Trophoblast cell (in vitro differentiated cells and primary cell): ENCODE data around the gene ZBTB2.
A peak's percentile ranks its signal among the peaks of the same experiment; 100 is the strongest.

ENCODE experiments used
- DNase-seq, 2 donors: peaks; one replicate each; pipeline ENCODE4 v3.0.0-alpha.2; 2016
- H2AFZ ChIP-seq: 2 replicates; pipeline ENCODE4 v1.6.1; 2013; ENCODE audit warnings: low read length, moderate library complexity, mild to moderate bottlenecking; ENCODE audit not compliant: insufficient read depth, poor library complexity
- H2AK5ac ChIP-seq: 2 replicates; pipeline ENCODE4 v1.6.1; 2013; ENCODE audit warnings: mild to moderate bottlenecking, low read length
- H2BK120ac ChIP-seq: 2 replicates; pipeline ENCODE4 v1.6.1; 2013; ENCODE audit warnings: low read length, mild to moderate bottlenecking, moderate library complexity; ENCODE audit not compliant: insufficient read depth, poor library complexity
- H2BK12ac ChIP-seq: 2 replicates; pipeline ENCODE4 v1.6.1; 2013; ENCODE audit warnings: mild to moderate bottlenecking, low read length, moderate library complexity
- H2BK5ac ChIP-seq: 2 replicates; pipeline ENCODE4 v1.6.1; 2013; ENCODE audit warnings: low read length, low read depth, moderate library complexity, mild to moderate bottlenecking; ENCODE audit not compliant: poor library complexity
- H3K14ac ChIP-seq: 2 replicates; pipeline ENCODE4 v1.6.1; 2013; ENCODE audit warnings: mild to moderate bottlenecking, low read length
- H3K18ac ChIP-seq: 2 replicates; pipeline ENCODE4 v1.6.1; 2013; ENCODE audit warnings: mild to moderate bottlenecking, low read length
- H3K23ac ChIP-seq: 2 replicates; pipeline ENCODE4 v1.6.1; 2013; ENCODE audit warnings: low read length
- H3K27ac ChIP-seq: 2 replicates; pipeline ENCODE4 v1.5.1; 2013; ENCODE audit warnings: low read depth, mild to moderate bottlenecking, inconsistent platforms, low read length, moderate library complexity
- H3K27me3 ChIP-seq: 2 replicates; pipeline ENCODE4 v1.6.1; 2013; ENCODE audit warnings: inconsistent platforms, mild to moderate bottlenecking, low read length, moderate library complexity; ENCODE audit not compliant: insufficient read depth
- H3K36me3 ChIP-seq, 2 experiments: 1 replicate in 1 of 2; 2 replicates in 1 of 2; pipeline ENCODE4 v1.6.1; 2013; ENCODE audit warnings: low read length in 2 of 2, mild to moderate bottlenecking in 2 of 2, moderate library complexity in 1 of 2; ENCODE audit not compliant: insufficient read depth in 2 of 2, control insufficient read depth in 1 of 2
- H3K4ac ChIP-seq: 2 replicates; pipeline ENCODE4 v1.6.1; 2013; ENCODE audit warnings: low read depth, mild to moderate bottlenecking, low read length, moderate library complexity
- H3K4me1 ChIP-seq, 2 experiments: 1 replicate in 1 of 2; 2 replicates in 1 of 2; pipeline ENCODE4 v1.6.1; 2013; ENCODE audit warnings: low read length in 2 of 2, mild to moderate bottlenecking in 2 of 2, moderate library complexity in 1 of 2; ENCODE audit not compliant: insufficient read depth in 2 of 2, control insufficient read depth in 1 of 2
- H3K4me2 ChIP-seq: 2 replicates; pipeline ENCODE4 v1.6.1; 2013; ENCODE audit warnings: inconsistent platforms, mild to moderate bottlenecking, low read length, moderate library complexity
- H3K4me3 ChIP-seq: 2 replicates; pipeline ENCODE4 v1.5.1; 2013; ENCODE audit warnings: mild to moderate bottlenecking, low read depth, low read length, inconsistent platforms
- H3K79me1 ChIP-seq: one replicate; pipeline ENCODE4 v1.6.1; 2013; ENCODE audit warnings: low read length
- H3K79me2 ChIP-seq: 2 replicates; pipeline ENCODE4 v1.6.1; 2013; ENCODE audit warnings: low read length, mild to moderate bottlenecking; ENCODE audit not compliant: control insufficient read depth, insufficient read depth, poor library complexity
- H3K9ac ChIP-seq: 2 replicates; pipeline ENCODE4 v1.6.1; 2013; ENCODE audit warnings: mild to moderate bottlenecking, low read length
- H3K9me3 ChIP-seq: 2 replicates; pipeline ENCODE4 v1.6.1; 2013; ENCODE audit warnings: low read depth, mild to moderate bottlenecking, control low read depth, inconsistent platforms, low read length; ENCODE audit not compliant: insufficient read depth
- H4K12ac ChIP-seq: 2 replicates; pipeline ENCODE4 v1.6.1; 2013; ENCODE audit warnings: low read depth, mild to moderate bottlenecking, low read length, moderate library complexity
- H4K8ac ChIP-seq: 2 replicates; pipeline ENCODE4 v1.6.1; 2013; ENCODE audit warnings: low read depth, mild to moderate bottlenecking, low read length, moderate library complexity
- H4K91ac ChIP-seq: one replicate; pipeline ENCODE4 v1.6.1; 2013; ENCODE audit warnings: low read depth, mild to moderate bottlenecking, low read length, moderate library complexity
- WGBS: extraction: QIAGEN DNeasy Blood & Tissue Kit; methylation state at CpG from one replicate; pipeline ENCODE4 v1.1.7; 2013; ENCODE audit warnings: missing lambda C conversion rate; ENCODE audit not compliant: insufficient read length, insufficient coverage; ENCODE audit errors: extremely low coverage; 5-methylcytosine and 5-hydroxymethylcytosine counted together

The ZBTB2 gene

DNA sequence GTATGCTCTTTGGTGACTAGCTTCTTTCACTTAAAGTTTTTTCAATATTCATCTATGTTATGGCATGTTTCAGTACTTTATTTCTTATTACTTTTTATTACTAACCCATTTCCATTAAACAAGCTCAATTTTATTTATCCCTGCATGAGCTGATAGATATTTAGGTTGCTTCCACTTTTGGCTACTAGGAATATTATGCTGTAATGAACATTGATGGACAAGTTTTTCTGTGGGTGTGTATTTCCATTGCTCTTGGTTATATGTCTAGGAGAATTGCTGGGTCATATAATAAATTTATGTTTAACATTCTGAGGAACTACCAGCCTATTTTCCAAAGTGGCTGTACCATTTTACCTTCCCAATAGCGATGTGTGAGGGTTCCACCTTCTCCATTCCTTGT is 69.9 kb downstream of the ZBTB2 start:
- no peak overlapping the region for H3K9ac ChIP-seq
- H4K12ac ChIP-seq = no peak overlapping the region
- no peak overlapping the region for H2AK5ac ChIP-seq
- no peaks in the 10 kb centered on the region for H3K79me2 ChIP-seq
- H2BK120ac ChIP-seq = no peak overlapping the region
- H3K23ac ChIP-seq = no peak overlapping the region
- peaks cover 0 to 6% of the 10 kb centered on the region in 2 experiments for H3K4me1 ChIP-seq
- H3K4me3 ChIP-seq = no peak overlapping the region
- peaks cover 2% of the 10 kb centered on the region for H3K9me3 ChIP-seq
- no peak overlapping the region for H3K27ac ChIP-seq
- no peak overlapping the region for H2BK12ac ChIP-seq
- H3K4ac ChIP-seq = no peak overlapping the region
- no peaks in the 10 kb centered on the region for H3K79me1 ChIP-seq
- H3K27me3 ChIP-seq = no peaks in the 10 kb centered on the region
- H4K91ac ChIP-seq = no peak overlapping the region
- no peaks in the 10 kb centered on the region for H3K36me3 ChIP-seq
- DNase-seq = no peak
- H3K4me2 ChIP-seq = no peak overlapping the region
- no peak overlapping the region for H3K14ac ChIP-seq
- no CpG with 5 or more reads among the region's 1 CpG for WGBS
- H3K18ac ChIP-seq = no peak overlapping the region
- H2AFZ ChIP-seq = no peak overlapping the region
- no peak overlapping the region for H2BK5ac ChIP-seq
- H4K8ac ChIP-seq = no peak overlapping the region

DNA sequence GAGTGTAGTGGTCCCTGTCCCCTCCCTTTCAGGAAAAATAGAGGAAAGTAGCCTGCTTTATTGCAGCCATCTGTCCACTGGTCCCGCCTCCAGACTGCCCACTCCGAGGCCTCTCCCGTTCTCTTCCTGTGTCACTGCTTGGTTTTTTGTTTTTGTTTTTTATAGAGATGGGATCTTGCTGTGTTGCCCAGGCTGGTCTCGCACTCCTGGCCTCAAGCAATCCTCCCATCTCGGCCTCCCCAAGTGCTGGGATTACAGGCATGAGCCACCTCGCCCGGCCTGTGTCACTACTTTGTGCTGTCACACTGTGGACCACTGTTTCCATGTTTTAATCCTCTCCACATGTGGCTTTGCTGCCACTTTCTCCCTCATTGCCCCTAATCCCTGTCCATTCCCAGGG is 71.2 kb downstream of the ZBTB2 start:
- Histone ChIP-seq H4K91ac (no peak overlapping the region), H3K9ac (no peak overlapping the region), H3K9me3 (peaks cover 2% of the 10 kb centered on the region), H3K27me3 (no peaks in the 10 kb centered on the region), H2BK12ac (no peak overlapping the region), H3K14ac (no peak overlapping the region), H4K8ac (no peak overlapping the region), H3K4me2 (no peak overlapping the region), H3K4ac (no peak overlapping the region), H2AFZ (no peak overlapping the region), H2BK120ac (no peak overlapping the region), H2AK5ac (no peak overlapping the region), H3K23ac (no peak overlapping the region), H4K12ac (no peak overlapping the region), H3K4me1 (peaks cover 0 to 2% of the 10 kb centered on the region in 2 experiments), H3K27ac (no peak overlapping the region), H3K4me3 (no peak overlapping the region), H2BK5ac (no peak overlapping the region), H3K79me1 (no peaks in the 10 kb centered on the region), H3K79me2 (no peaks in the 10 kb centered on the region), H3K18ac (no peak overlapping the region), H3K36me3 (no peaks in the 10 kb centered on the region)
- no peak for DNase-seq
- no CpG with 5 or more reads among the region's 7 CpGs for WGBS

- Histone ChIP-seq H3K9ac (no peak overlapping the region), H3K9me3 (peaks cover 2% of the 10 kb centered on the region), H3K79me1 (no peaks in the 10 kb centered on the region), H2BK120ac (no peak overlapping the region), H4K91ac (no peak overlapping the region), H2BK5ac (no peak overlapping the region), H3K4me1 (peaks cover 0 to 2% of the 10 kb centered on the region in 2 experiments), H3K14ac (no peak overlapping the region), H3K18ac (no peak overlapping the region), H2AK5ac (no peak overlapping the region), H4K12ac (no peak overlapping the region), H3K4me3 (no peak overlapping the region), H3K4ac (no peak overlapping the region), H3K4me2 (no peak overlapping the region), H3K27me3 (no peaks in the 10 kb centered on the region), H4K8ac (no peak overlapping the region), H3K79me2 (no peaks in the 10 kb centered on the region), H2AFZ (no peak overlapping the region), H3K23ac (no peak overlapping the region), H3K27ac (no peak overlapping the region), H3K36me3 (no peaks in the 10 kb centered on the region), H2BK12ac (no peak overlapping the region)
- DNase-seq = no peak
- WGBS = no CpG with 5 or more reads among the region's 3 CpGs
Observed at GRCh38 chr6:151317995-151318365, 73.4 kb downstream of the ZBTB2 start.

DNA sequence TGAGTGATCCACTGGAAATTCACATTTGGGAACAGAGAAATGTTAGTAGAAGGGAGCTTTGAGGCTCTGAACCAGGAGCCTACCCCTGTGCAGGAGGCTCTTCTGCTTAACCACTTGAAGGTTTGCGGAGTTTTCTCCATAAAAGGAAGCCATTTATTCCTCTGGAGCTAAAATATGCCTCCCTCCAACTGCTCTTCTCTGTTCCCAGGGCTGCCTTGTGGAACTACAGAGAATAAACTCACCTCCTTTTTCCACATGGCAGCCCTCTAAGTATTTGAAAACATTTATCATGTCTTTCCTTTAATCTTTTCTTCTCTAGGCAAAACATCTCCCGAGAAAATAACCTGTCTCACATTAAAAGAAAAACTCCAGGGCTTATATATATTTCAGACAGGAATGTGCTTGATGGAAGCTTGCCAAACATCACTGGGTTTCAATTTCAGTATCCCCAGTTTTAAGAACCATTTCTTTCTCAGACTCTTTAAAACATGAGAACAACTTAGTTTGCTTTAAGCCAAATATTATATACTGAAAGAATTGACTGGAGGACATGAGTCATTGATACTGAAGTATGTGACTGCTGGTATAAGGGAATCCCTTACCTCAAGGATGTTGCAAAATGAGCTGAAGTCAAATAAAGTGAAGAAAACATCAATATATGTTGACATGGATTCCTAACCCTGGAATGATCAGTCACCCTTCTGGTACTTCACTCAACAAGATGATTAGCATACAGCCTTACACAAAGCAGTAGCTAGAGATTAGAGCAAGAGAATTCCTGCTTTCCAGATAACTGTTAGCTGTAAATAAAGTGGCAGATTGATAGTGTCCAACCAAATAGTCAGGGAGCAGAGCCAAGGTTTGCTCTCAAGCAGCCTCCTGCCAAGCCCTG is 74.0 kb downstream of the ZBTB2 start:
- Histone ChIP-seq H2AK5ac (no peak overlapping the region), H3K4ac (no peak overlapping the region), H3K4me2 (no peak overlapping the region), H3K79me1 (no peaks in the 10 kb centered on the region), H4K8ac (no peak overlapping the region), H2BK120ac (no peak overlapping the region), H3K27ac (no peak overlapping the region), H2AFZ (no peak overlapping the region), H3K36me3 (no peaks in the 10 kb centered on the region), H3K9ac (no peak overlapping the region), H2BK5ac (no peak overlapping the region), H3K18ac (no peak overlapping the region), H3K4me1 (peaks cover 0 to 2% of the 10 kb centered on the region in 2 experiments), H3K23ac (no peak overlapping the region), H3K14ac (no peak overlapping the region), H3K9me3 (peaks cover 2% of the 10 kb centered on the region), H3K4me3 (no peak overlapping the region), H3K79me2 (no peaks in the 10 kb centered on the region), H4K91ac (no peak overlapping the region), H4K12ac (no peak overlapping the region), H2BK12ac (no peak overlapping the region), H3K27me3 (no peaks in the 10 kb centered on the region)
- no CpG with 5 or more reads among the region's 2 CpGs for WGBS
- DNase-seq = peak; percentile 52 to 92
